ENCODE measurements around the gene RIMS4.

GRCh38 chr20:44731657-44732056 is 78.7 kb downstream of the RIMS4 start:
- no peak for TF ChIP-seq EZH2 (IDR thresholded peaks at IDR 0.05; ENCODE audit: borderline replicate concordance, low read length)
- TF ChIP-seq CTCF (IDR thresholded peaks at IDR 0.05; ENCODE audit: low read length), result no peak

All from OCI-LY1 (cell line).